NT2/D1 (cell line): ENCODE measurements around the gene NACA2.

ENCODE experiments used
- DNase-seq: peaks from one replicate; pipeline ENCODE4 v3.0.0-alpha.2; 2011; ENCODE audit warnings: low read depth, low spot score
- H3K27me3 ChIP-seq: 2 replicates; pipeline ENCODE4 v1.6.0; 2011; ENCODE audit warnings: mild to moderate bottlenecking; ENCODE audit not compliant: insufficient read length, insufficient read depth
- H3K36me3 ChIP-seq: 2 replicates; pipeline ENCODE4 v1.6.1; 2011; ENCODE audit warnings: mild to moderate bottlenecking, low read length, mixed read lengths; ENCODE audit not compliant: insufficient read depth, insufficient read length
- H3K4me1 ChIP-seq: 2 replicates; pipeline ENCODE4 v1.5.1; 2011; ENCODE audit not compliant: insufficient read depth, insufficient read length
- H3K4me3 ChIP-seq: 2 replicates; pipeline ENCODE4 v1.5.1; 2011; ENCODE audit warnings: low read depth; ENCODE audit not compliant: insufficient read length
- H3K9ac ChIP-seq: 2 replicates; pipeline ENCODE4 v1.6.0; 2011; ENCODE audit warnings: low read depth; ENCODE audit not compliant: insufficient read length
- H3K9me3 ChIP-seq: 2 replicates; pipeline ENCODE4 v1.5.1; 2011; ENCODE audit warnings: mild to moderate bottlenecking, low read length; ENCODE audit not compliant: insufficient read depth
- SUZ12 ChIP-seq: IDR thresholded peaks from 2 replicates; pipeline ENCODE4 v1.6.1; 2011; ENCODE audit not compliant: insufficient read length, insufficient read depth; ENCODE audit errors: extremely low read depth
- YY1 ChIP-seq: IDR thresholded peaks from 2 replicates; pipeline ENCODE4 v1.6.1; 2011; ENCODE audit not compliant: insufficient read length, insufficient read depth
- ZNF274 ChIP-seq: IDR thresholded peaks from 2 replicates; pipeline ENCODE4 v1.6.1; 2011; ENCODE audit warnings: mild to moderate bottlenecking, low read depth, low read length

The NACA2 gene

GRCh38 chr17:61545335-61545938 lies 45.6 kb downstream of the NACA2 start:
- no peaks in the 10 kb centered on the region for H3K27me3 ChIP-seq
- H3K9me3 ChIP-seq, result peaks cover 12% of the 10 kb centered on the region
- no peaks in the 10 kb centered on the region for H3K36me3 ChIP-seq
- DNase-seq, result no peak
- H3K4me3 ChIP-seq, result no peak overlapping the region
- no peak overlapping the region for H3K9ac ChIP-seq
- H3K4me1 ChIP-seq, result no peaks in the 10 kb centered on the region
- TF ChIP-seq SUZ12 (no peak), ZNF274 (no peak), YY1 (no peak)

DNA sequence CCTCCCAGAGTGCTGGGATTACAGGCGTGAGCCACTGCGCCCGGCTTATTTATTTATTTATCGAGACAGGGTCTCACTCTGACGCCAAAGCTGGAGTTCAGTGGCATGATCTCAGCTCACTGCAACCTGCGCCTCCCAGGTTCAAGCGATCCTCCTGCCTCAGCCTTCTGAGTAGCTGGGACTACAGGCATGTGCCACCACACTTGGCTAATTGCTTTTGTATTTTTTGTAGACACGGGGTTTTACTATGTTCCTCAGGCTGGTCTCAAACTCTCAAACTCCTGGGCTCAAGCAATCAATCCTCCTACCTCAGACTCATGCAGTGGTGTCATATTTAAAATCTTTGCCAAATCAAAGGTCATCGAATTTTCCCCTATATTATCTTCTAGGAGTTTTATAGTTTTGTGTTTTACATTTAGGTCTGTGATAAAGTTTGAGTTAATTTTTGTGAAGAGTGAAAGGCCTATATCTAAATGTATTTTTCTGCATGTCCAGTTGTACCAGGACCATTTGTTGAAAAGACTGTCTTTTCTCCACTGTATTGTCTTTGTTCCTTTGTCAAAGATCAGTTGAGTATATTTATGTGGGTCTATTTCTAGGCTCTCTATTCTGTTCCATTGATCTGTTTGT lies 47.1 kb downstream of the NACA2 start:
- H3K4me1 ChIP-seq, result no peaks in the 10 kb centered on the region
- no peak overlapping the region for H3K9ac ChIP-seq
- no peak for DNase-seq
- TF ChIP-seq YY1 (no peak), SUZ12 (no peak), ZNF274 (no peak)
- no peaks in the 10 kb centered on the region for H3K36me3 ChIP-seq
- no peaks in the 10 kb centered on the region for H3K27me3 ChIP-seq
- H3K4me3 ChIP-seq, result no peak overlapping the region
- peaks cover 14% of the 10 kb centered on the region for H3K9me3 ChIP-seq

- peaks cover 14% of the 10 kb centered on the region for H3K9me3 ChIP-seq
- H3K27me3 ChIP-seq, result no peaks in the 10 kb centered on the region
- TF ChIP-seq YY1 (no peak), SUZ12 (no peak), ZNF274 (no peak)
- no peaks in the 10 kb centered on the region for H3K36me3 ChIP-seq
- H3K9ac ChIP-seq, result no peak overlapping the region
- H3K4me1 ChIP-seq, result no peaks in the 10 kb centered on the region
- no peak for DNase-seq
- no peak overlapping the region for H3K4me3 ChIP-seq
Observed at GRCh38 chr17:61542027-61542426, 49.0 kb downstream of the NACA2 start.

GRCh38 chr17:61540874-61541273 lies 50.1 kb downstream of the NACA2 start:
- DNase-seq, result no peak
- Histone ChIP-seq H3K9ac (no peak overlapping the region), H3K27me3 (no peaks in the 10 kb centered on the region), H3K4me3 (no peak overlapping the region), H3K9me3 (peaks cover 14% of the 10 kb centered on the region), H3K36me3 (no peaks in the 10 kb centered on the region), H3K4me1 (no peaks in the 10 kb centered on the region)
- TF ChIP-seq SUZ12 (no peak), YY1 (no peak), ZNF274 (no peak)
